Measurements from ENCODE around the gene OTUD7B. TPM values are rescaled to one million over a fixed set of nuclear protein-coding genes. Genes with fewer than 3 reads are reported as not detected.

The OTUD7B gene
- total RNA-seq, 1 experiment from 2014 or later, result 19.6 TPM

GRCh38 chr1:149977345-149977744, 33.2 kb downstream of the OTUD7B start:
- Mint-ChIP-seq H3K9me3 (ENCODE audit: unreplicated experiment) (no peaks in the 10 kb centered on the region), H3K4me1 (ENCODE audit: low read depth, unreplicated experiment) (no peaks in the 10 kb centered on the region), H3K36me3 (ENCODE audit: insufficient read depth, unreplicated experiment) (peaks cover 34% of the 10 kb centered on the region), H3K27ac (ENCODE audit: unreplicated experiment) (no peak overlapping the region), H3K27me3 (ENCODE audit: insufficient read depth, unreplicated experiment) (no peaks in the 10 kb centered on the region), H3K4me3 (ENCODE audit: unreplicated experiment) (no peak overlapping the region)
- Histone ChIP-seq H3K27me3 (replicated peaks; ENCODE audit: control insufficient read depth, insufficient read depth, low read length) (no peaks in the 10 kb centered on the region), H3K9me3 (no peaks in the 10 kb centered on the region), H3K36me3 (ENCODE audit: control insufficient read depth, insufficient read depth, low read length) (no peaks in the 10 kb centered on the region; the same call in none of the 2 replicates), H3K4me3 (ENCODE audit: low read depth, low read length) (no peak overlapping the region), H3K4me1 (peaks cover 19% of the 10 kb centered on the region)
- ChIA-PET POLR2A (no interaction called here), CTCF (no interaction called here)
- DNase-seq, result no peak
- no peak for TF ChIP-seq CTCF (IDR thresholded peaks at IDR 0.05; ENCODE audit: insufficient read depth in 1 of 2, low read depth in 1 of 2, low read length in 1 of 2, severe bottlenecking in 1 of 2, unreplicated experiment in 1 of 2)
- intact Hi-C loops (cut with micrococcal nuclease; ENCODE audit: unreplicated experiment), result no loop called here
- no TSS peak for BruUV-seq (replicated peaks)

GRCh38 chr1:149972547-149972946, 38.0 kb downstream of the OTUD7B start:
- H3K4me1 Mint-ChIP-seq (ENCODE audit: low read depth, unreplicated experiment), result no peaks in the 10 kb centered on the region
- H3K27me3 ChIP-seq (replicated peaks; ENCODE audit: control insufficient read depth, insufficient read depth, low read length), result no peaks in the 10 kb centered on the region
- H3K36me3 ChIP-seq (ENCODE audit: control insufficient read depth, insufficient read depth, low read length), result no peaks in the 10 kb centered on the region; the same call in none of the 2 replicates
- DNase-seq, result no peak
- no peaks in the 10 kb centered on the region for H3K4me1 ChIP-seq
- H3K4me3 ChIP-seq (ENCODE audit: low read depth, low read length), result no peak overlapping the region
- H3K36me3 Mint-ChIP-seq (ENCODE audit: insufficient read depth, unreplicated experiment), result peaks cover 41% of the 10 kb centered on the region
- no peaks in the 10 kb centered on the region for H3K9me3 Mint-ChIP-seq (ENCODE audit: unreplicated experiment)
- POLR2A ChIA-PET, result no interaction called here
- no peak overlapping the region for H3K4me3 Mint-ChIP-seq (ENCODE audit: unreplicated experiment)
- no peak for TF ChIP-seq CTCF (IDR thresholded peaks at IDR 0.05; ENCODE audit: insufficient read depth in 1 of 2, low read depth in 1 of 2, low read length in 1 of 2, severe bottlenecking in 1 of 2, unreplicated experiment in 1 of 2)
- no peaks in the 10 kb centered on the region for H3K9me3 ChIP-seq
- BruUV-seq (replicated peaks), result no TSS peak
- no peak overlapping the region for H3K27ac Mint-ChIP-seq (ENCODE audit: unreplicated experiment)
- intact Hi-C loops (cut with micrococcal nuclease; ENCODE audit: unreplicated experiment), result no loop called here
- H3K27me3 Mint-ChIP-seq (ENCODE audit: insufficient read depth, unreplicated experiment), result no peaks in the 10 kb centered on the region
- CTCF ChIA-PET, result no interaction called here

GRCh38 chr1:149967646-149968045, 42.9 kb downstream of the OTUD7B start:
- Histone ChIP-seq H3K27me3 (replicated peaks; ENCODE audit: control insufficient read depth, insufficient read depth, low read length) (no peaks in the 10 kb centered on the region), H3K9me3 (no peaks in the 10 kb centered on the region), H3K36me3 (ENCODE audit: control insufficient read depth, insufficient read depth, low read length) (0 out of 2 replicates have a peak, but pooled peaks cover 5% of the 10 kb centered on the region), H3K4me3 (ENCODE audit: low read depth, low read length) (no peak overlapping the region), H3K4me1 (no peaks in the 10 kb centered on the region)
- H3K4me1 Mint-ChIP-seq (ENCODE audit: low read depth, unreplicated experiment), result no peaks in the 10 kb centered on the region
- POLR2A ChIA-PET, result no interaction called here
- TF ChIP-seq CTCF (IDR thresholded peaks at IDR 0.05; ENCODE audit: insufficient read depth in 1 of 2, low read depth in 1 of 2, low read length in 1 of 2, severe bottlenecking in 1 of 2, unreplicated experiment in 1 of 2), result no peak
- no peaks in the 10 kb centered on the region for H3K9me3 Mint-ChIP-seq (ENCODE audit: unreplicated experiment)
- intact Hi-C loops (cut with micrococcal nuclease; ENCODE audit: unreplicated experiment), result no loop called here
- CTCF ChIA-PET, result no interaction called here
- no peak for DNase-seq
- peaks cover 43% of the 10 kb centered on the region for H3K36me3 Mint-ChIP-seq (ENCODE audit: insufficient read depth, unreplicated experiment)
- no TSS peak for BruUV-seq (replicated peaks)
- no peak overlapping the region for H3K4me3 Mint-ChIP-seq (ENCODE audit: unreplicated experiment)
- H3K27me3 Mint-ChIP-seq (ENCODE audit: insufficient read depth, unreplicated experiment), result no peaks in the 10 kb centered on the region
- no peak overlapping the region for H3K27ac Mint-ChIP-seq (ENCODE audit: unreplicated experiment)
